Right lobe of liver (tissue), 6 donors: ENCODE results near the gene PRAMEF1. TPM values are rescaled to one million over a fixed set of nuclear protein-coding genes. Genes with fewer than 3 reads are reported as not detected.
"Not testable (repeated sequence)": the region's sequence is repeated elsewhere in the genome, so short reads cannot be mapped to it uniquely, and the experiment has no call there.

Experiments used
- ATAC-seq, 4 donors: fragments of 200-7000 bp; cut with Tn5 transposase; one replicate each; pipeline ENCODE4 v1.9.1; 2020; ENCODE audit warnings: mild to moderate bottlenecking in 4 of 4, moderate library complexity in 4 of 4
- DNase-seq, 3 donors: peaks; one replicate each; pipeline ENCODE4 v3.0.0-alpha.2; 2020
- H3K27ac ChIP-seq, 3 donors: fragments of 200-600 bp; one replicate each; pipeline ENCODE4 v1.8.0; 2022
- H3K27me3 ChIP-seq, 2 donors: fragments of 200-600 bp; one replicate each; pipeline ENCODE4 v1.8.0; 2022
- H3K36me3 ChIP-seq, 4 donors: fragments of 200-600 bp; sonication (generic) in 1 of 4; one replicate each; pipeline versions ENCODE4 v1.5.1 to v1.8.0; 2017 to 2022; ENCODE audit warnings: control low read depth in 1 of 4
- H3K4me1 ChIP-seq, 4 donors: fragments of 200-600 bp; sonication (generic) in 1 of 4; one replicate each; pipeline versions ENCODE4 v1.5.1 to v1.8.0; 2017 to 2022; ENCODE audit warnings: control low read depth in 1 of 4
- H3K4me3 ChIP-seq, 3 donors: fragments of 200-600 bp; one replicate each; pipeline ENCODE4 v1.8.0; 2022
- H3K9me3 ChIP-seq, 4 donors: fragments of 200-600 bp; sonication (generic) in 1 of 4; one replicate each; pipeline versions ENCODE4 v1.5.1 to v1.8.0; 2017 to 2022; ENCODE audit warnings: control low read depth in 1 of 4
- CTCF ChIP-seq, 4 donors: fragments of 200-600 bp in 3 of 4; fragments of 450-650 bp in 1 of 4; IDR thresholded peaks; one replicate each; pipeline versions ENCODE4 v1.5.1 to v1.8.0; 2016 to 2022; ENCODE audit warnings: antibody characterized with exemption in 4 of 4, mild to moderate bottlenecking in 2 of 4
- POLR2A ChIP-seq: fragments of 450-650 bp; IDR thresholded peaks from one replicate; pipeline ENCODE4 v1.6.1; 2017; ENCODE audit warnings: antibody characterized with exemption, mild to moderate bottlenecking
- WGBS: methylation state at CpG from one replicate; pipeline ENCODE4 v1.1.6; 2018; ENCODE audit warnings: low coverage, low lambda C conversion rate; ENCODE audit not compliant: insufficient coverage; ENCODE audit errors: missing lambda C conversion rate; 5-methylcytosine and 5-hydroxymethylcytosine counted together
- intact Hi-C, 2 donors: fragments of 100-400 bp; cut with DNase I; formaldehyde crosslinking; loops; one replicate each; pipeline versions ENCODE4 v1.11.2 to v1.14.1; 2022
- total RNA-seq, 6 experiments: library from RNA; depleted of rRNA in 2 of 6; stranded (reverse); fragments of >200 nt in 2 of 6; fragmentation: NEBNext Ultra II Directional in 3 of 6; extraction: Animal tissue kit (Norgen Biotek cat#: 25700) in 3 of 6; gene quantifications; one replicate each; pipeline versions ENCODE4 v1.1.0 to v1.2.4, GENCODE V29; 2016 to 2023
- donor health status: DM: no; HTN: yes; CAD: no.
- donor health status: DM: no; HTN: no; CAD: no.
- donor health status: DM: no; HTN: no; CAD: no.
- donor health status: DM: no; HTN: yes; CAD: no.
- donor health status: DM: no; HTN: yes; CAD: no.

The PRAMEF1 gene
- total RNA-seq, 6 experiments from 2014 or later = not detected

- Histone ChIP-seq H3K36me3 (no peaks in the 10 kb centered on the region), H3K4me3 (no peak overlapping the region), H3K27ac (no peak overlapping the region), H3K27me3 (no peaks in the 10 kb centered on the region), H3K4me1 (no peaks in the 10 kb centered on the region), H3K9me3 (no peaks in the 10 kb centered on the region)
- intact Hi-C loops = no loop called here
- DNase-seq (no peak), ATAC-seq (no peak)
- TF ChIP-seq POLR2A = no peak
- no peak for TF ChIP-seq CTCF (IDR thresholded peaks at IDR 0.05)
- 38% methylated on average over 2 of the region's 2 CpGs for WGBS
Observed at GRCh38 chr1:12811409-12811784, 20.2 kb downstream of the PRAMEF1 start.

GRCh38 chr1:12819061-12819460 lies 27.9 kb downstream of the PRAMEF1 start:
- H3K4me3 ChIP-seq, intact Hi-C loops, H3K9me3 ChIP-seq, DNase-seq, ATAC-seq, H3K27me3 ChIP-seq, H3K27ac ChIP-seq, H3K36me3 ChIP-seq, H3K4me1 ChIP-seq: not testable (repeated sequence)
- no CpG with 5 or more reads among the region's 6 CpGs for WGBS

- H3K27me3 ChIP-seq, H3K27ac ChIP-seq, DNase-seq, ATAC-seq, H3K4me1 ChIP-seq, H3K4me3 ChIP-seq, H3K36me3 ChIP-seq, H3K9me3 ChIP-seq, intact Hi-C loops: not testable (repeated sequence)
- WGBS = 35% methylated on average over 2 of the region's 3 CpGs
Observed at GRCh38 chr1:12831310-12831709, 40.1 kb downstream of the PRAMEF1 start, which contains the start of gene PRAMEF11. TSS of gene PRAMEF11 (minus strand) at chr1:12831410. CDS start at chr1:12828789, 2,621 bp downstream.

GRCh38 chr1:12833251-12833650 lies 42.1 kb downstream of the PRAMEF1 start:
- H3K4me1 ChIP-seq, H3K36me3 ChIP-seq, H3K9me3 ChIP-seq, DNase-seq, H3K27me3 ChIP-seq, H3K4me3 ChIP-seq, intact Hi-C loops, H3K27ac ChIP-seq, ATAC-seq: not testable (repeated sequence)
- 38% methylated on average over 2 of the region's 2 CpGs for WGBS

Other genes with a start within 250 kb of the PRAMEF1 start
- gene DHRS3, start 173.2 kb upstream of the PRAMEF1 start, total RNA-seq = 100 to 1,000 TPM; 132 to 252 (median 172) TPM
- not detected for gene AADACL4, start 147.3 kb upstream of the PRAMEF1 start, total RNA-seq
- gene AADACL3, start 75.3 kb upstream of the PRAMEF1 start, total RNA-seq = not detected
- not detected for gene CFAP107, start 45.2 kb upstream of the PRAMEF1 start, total RNA-seq
- not detected for gene PRAMEF12, start 17.7 kb upstream of the PRAMEF1 start, total RNA-seq
- gene PRAMEF11, start 40.0 kb downstream of the PRAMEF1 start, total RNA-seq = not detected
- gene HNRNPCL1, start 57.3 kb downstream of the PRAMEF1 start, total RNA-seq = not detected
- not detected for gene PRAMEF2, start 65.7 kb downstream of the PRAMEF1 start, total RNA-seq
- gene PRAMEF4, start 94.8 kb downstream of the PRAMEF1 start, total RNA-seq = not detected
- 10 to 100 TPM in 1 of 6 experiments, 1 to 10 TPM in 2, under 1 TPM in 1, not detected in 2; 0.26 to 10.9 (median 4.1) TPM for gene PRAMEF10, start 106.9 kb downstream of the PRAMEF1 start, total RNA-seq
- under 1 TPM in 1 of 6 experiments, not detected in 5; 0.16 TPM for gene PRAMEF7, start 125.2 kb downstream of the PRAMEF1 start, total RNA-seq
- not detected for gene PRAMEF6, start 156.2 kb downstream of the PRAMEF1 start, total RNA-seq